KMS-11 (cell line): ENCODE results near the gene EPS8L3.

ENCODE experiments used
- H2AFZ ChIP-seq: fragments of 200-600 bp; sonication (generic); 2 replicates; pipeline ENCODE4 v1.6.1; 2016; ENCODE audit warnings: antibody characterized with exemption, mixed run types, low read depth
- H3K27ac ChIP-seq: fragments of 200-600 bp; sonication (generic); 2 replicates; pipeline ENCODE4 v1.6.1; 2016; ENCODE audit warnings: mild to moderate bottlenecking, mixed run types
- H3K27me3 ChIP-seq: fragments of 200-600 bp; sonication (generic); 2 replicates; pipeline ENCODE4 v1.6.1; 2017; ENCODE audit warnings: mild to moderate bottlenecking, low read depth, mixed run types, moderate library complexity; ENCODE audit not compliant: insufficient read depth
- H3K36me3 ChIP-seq: fragments of 200-600 bp; sonication (generic); 2 replicates; pipeline ENCODE4 v1.6.1; 2017; ENCODE audit warnings: mild to moderate bottlenecking, mixed run types; ENCODE audit not compliant: insufficient read depth
- H3K4me1 ChIP-seq: fragments of 200-600 bp; sonication (generic); 2 replicates; pipeline ENCODE4 v1.6.1; 2016; ENCODE audit warnings: mild to moderate bottlenecking, low read depth, mixed run types; ENCODE audit not compliant: poor library complexity, severe bottlenecking
- H3K4me2 ChIP-seq: fragments of 200-600 bp; sonication (generic); 2 replicates; pipeline ENCODE4 v1.7.0; 2016; ENCODE audit warnings: mild to moderate bottlenecking, mixed run types
- H3K4me3 ChIP-seq: fragments of 200-600 bp; sonication (generic); IDR thresholded peaks from 2 replicates; pipeline ENCODE4 v1.6.1; 2017; ENCODE audit warnings: low read depth, low read length, mixed read lengths; ENCODE audit not compliant: insufficient read depth
- H3K79me2 ChIP-seq: fragments of 200-600 bp; sonication (generic); 2 replicates; pipeline ENCODE4 v1.6.1; 2016; ENCODE audit warnings: low read depth, mixed run types; ENCODE audit not compliant: insufficient read depth
- H3K9ac ChIP-seq: fragments of 200-600 bp; sonication (generic); 2 replicates; pipeline ENCODE4 v1.6.1; 2016; ENCODE audit warnings: mild to moderate bottlenecking, mixed run types
- H4K20me1 ChIP-seq: fragments of 200-600 bp; sonication (generic); 2 replicates; pipeline ENCODE4 v1.6.1; 2016; ENCODE audit warnings: mild to moderate bottlenecking, mixed run types; ENCODE audit not compliant: insufficient read depth
- CTCF ChIP-seq: fragments of 200-600 bp; sonication (generic); conservative IDR thresholded peaks from 2 replicates; pipeline ENCODE4 v1.6.1; 2017; ENCODE audit warnings: low read depth, mild to moderate bottlenecking, antibody characterized with exemption, low read length, moderate library complexity, mixed read lengths

Gene EPS8L3

GRCh38 chr1:109771712-109772657 lies 8.3 kb upstream of the EPS8L3 start:
- Histone ChIP-seq H3K27ac (no peak overlapping the region), H3K79me2 (no peaks in the 10 kb centered on the region), H3K4me1 (peaks cover 14% of the 10 kb centered on the region), H3K9ac (no peak overlapping the region), H3K27me3 (no peaks in the 10 kb centered on the region; the same call in 1 of the 2 replicates), H2AFZ (peak overlapping the region; percentile 65; the same call in 1 of the 2 replicates), H3K4me2 (no peak overlapping the region), H3K4me3 (no peak overlapping the region), H4K20me1 (no peaks in the 10 kb centered on the region), H3K36me3 (no peaks in the 10 kb centered on the region)
- no peak for TF ChIP-seq CTCF

- no peak overlapping the region for H3K4me2 ChIP-seq
- no peak for TF ChIP-seq CTCF
- H4K20me1 ChIP-seq = no peaks in the 10 kb centered on the region
- H3K4me1 ChIP-seq = peaks cover 9% of the 10 kb centered on the region
- no peak overlapping the region for H2AFZ ChIP-seq
- H3K36me3 ChIP-seq = no peaks in the 10 kb centered on the region
- no peak overlapping the region for H3K4me3 ChIP-seq
- H3K27me3 ChIP-seq = no peaks in the 10 kb centered on the region; the same call in 1 of the 2 replicates
- H3K9ac ChIP-seq = no peak overlapping the region
- no peaks in the 10 kb centered on the region for H3K79me2 ChIP-seq
- no peak overlapping the region for H3K27ac ChIP-seq
Measured at GRCh38 chr1:109770331-109771095, 6.8 kb upstream of the EPS8L3 start.

GRCh38 chr1:109769330-109770078 lies 5.8 kb upstream of the EPS8L3 start:
- Histone ChIP-seq H3K27ac (no peak overlapping the region), H2AFZ (no peak overlapping the region), H3K36me3 (no peaks in the 10 kb centered on the region), H3K79me2 (no peaks in the 10 kb centered on the region), H3K4me3 (no peak overlapping the region), H3K27me3 (no peaks in the 10 kb centered on the region; the same call in 1 of the 2 replicates), H4K20me1 (no peaks in the 10 kb centered on the region), H3K4me2 (no peak overlapping the region), H3K4me1 (peaks cover 9% of the 10 kb centered on the region), H3K9ac (no peak overlapping the region)
- TF ChIP-seq CTCF = no peak

- Histone ChIP-seq H4K20me1 (no peaks in the 10 kb centered on the region), H2AFZ (no peak overlapping the region)
Measured at GRCh38 chr1:109768820-109769219, 5.1 kb upstream of the EPS8L3 start.

More at GRCh38 chr1:109768820-109769219, 5.1 kb upstream of the EPS8L3 start:
- Histone ChIP-seq H3K27ac (no peak overlapping the region), H3K4me3 (no peak overlapping the region), H3K4me1 (peaks cover 6% of the 10 kb centered on the region), H3K9ac (no peak overlapping the region), H3K4me2 (no peak overlapping the region), H3K79me2 (no peaks in the 10 kb centered on the region), H3K27me3 (no peaks in the 10 kb centered on the region; the same call in 1 of the 2 replicates), H3K36me3 (no peaks in the 10 kb centered on the region)
- TF ChIP-seq CTCF = no peak
